Measurements from ENCODE around the gene TOGARAM2.

DNA sequence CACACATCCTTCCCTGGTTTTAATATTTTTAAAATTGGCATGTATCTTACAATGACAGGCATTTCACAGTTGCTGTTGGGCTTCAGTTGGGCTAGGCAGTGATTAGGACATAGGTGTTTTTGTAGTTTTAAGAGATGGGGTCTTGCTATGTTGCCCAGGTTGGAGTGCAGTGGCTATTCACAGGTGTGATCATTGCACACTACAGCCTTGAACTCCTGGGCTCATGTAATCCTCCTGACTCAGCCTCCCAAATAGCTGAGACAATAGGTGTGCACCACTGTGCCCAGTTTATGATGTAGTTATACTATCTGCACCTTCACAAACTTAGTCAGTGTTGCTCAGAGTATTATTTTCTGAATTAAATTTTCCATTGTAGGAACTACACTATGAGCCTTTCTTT, 49.9 kb downstream of the TOGARAM2 start:
- TF ChIP-seq, protein P1, sequence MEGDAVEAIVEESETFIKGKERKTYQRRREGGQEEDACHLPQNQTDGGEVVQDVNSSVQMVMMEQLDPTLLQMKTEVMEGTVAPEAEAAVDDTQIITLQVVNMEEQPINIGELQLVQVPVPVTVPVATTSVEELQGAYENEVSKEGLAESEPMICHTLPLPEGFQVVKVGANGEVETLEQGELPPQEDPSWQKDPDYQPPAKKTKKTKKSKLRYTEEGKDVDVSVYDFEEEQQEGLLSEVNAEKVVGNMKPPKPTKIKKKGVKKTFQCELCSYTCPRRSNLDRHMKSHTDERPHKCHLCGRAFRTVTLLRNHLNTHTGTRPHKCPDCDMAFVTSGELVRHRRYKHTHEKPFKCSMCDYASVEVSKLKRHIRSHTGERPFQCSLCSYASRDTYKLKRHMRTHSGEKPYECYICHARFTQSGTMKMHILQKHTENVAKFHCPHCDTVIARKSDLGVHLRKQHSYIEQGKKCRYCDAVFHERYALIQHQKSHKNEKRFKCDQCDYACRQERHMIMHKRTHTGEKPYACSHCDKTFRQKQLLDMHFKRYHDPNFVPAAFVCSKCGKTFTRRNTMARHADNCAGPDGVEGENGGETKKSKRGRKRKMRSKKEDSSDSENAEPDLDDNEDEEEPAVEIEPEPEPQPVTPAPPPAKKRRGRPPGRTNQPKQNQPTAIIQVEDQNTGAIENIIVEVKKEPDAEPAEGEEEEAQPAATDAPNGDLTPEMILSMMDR (IDR thresholded peaks at IDR 0.05) = no peak
- no peak for TF ChIP-seq POLR2A (IDR thresholded peaks at IDR 0.05)

All from testis (tissue), 2 donors.